LNCAP (cell line): ENCODE data around the gene ZBTB16.

Source experiments
- TF ChIP-seq, protein P1 (sequence below): fragments of 450-650 bp; IDR thresholded peaks from 2 replicates; pipeline ENCODE4 v1.5.1; 2017; ENCODE audit warnings: mild to moderate bottlenecking

Gene ZBTB16

DNA sequence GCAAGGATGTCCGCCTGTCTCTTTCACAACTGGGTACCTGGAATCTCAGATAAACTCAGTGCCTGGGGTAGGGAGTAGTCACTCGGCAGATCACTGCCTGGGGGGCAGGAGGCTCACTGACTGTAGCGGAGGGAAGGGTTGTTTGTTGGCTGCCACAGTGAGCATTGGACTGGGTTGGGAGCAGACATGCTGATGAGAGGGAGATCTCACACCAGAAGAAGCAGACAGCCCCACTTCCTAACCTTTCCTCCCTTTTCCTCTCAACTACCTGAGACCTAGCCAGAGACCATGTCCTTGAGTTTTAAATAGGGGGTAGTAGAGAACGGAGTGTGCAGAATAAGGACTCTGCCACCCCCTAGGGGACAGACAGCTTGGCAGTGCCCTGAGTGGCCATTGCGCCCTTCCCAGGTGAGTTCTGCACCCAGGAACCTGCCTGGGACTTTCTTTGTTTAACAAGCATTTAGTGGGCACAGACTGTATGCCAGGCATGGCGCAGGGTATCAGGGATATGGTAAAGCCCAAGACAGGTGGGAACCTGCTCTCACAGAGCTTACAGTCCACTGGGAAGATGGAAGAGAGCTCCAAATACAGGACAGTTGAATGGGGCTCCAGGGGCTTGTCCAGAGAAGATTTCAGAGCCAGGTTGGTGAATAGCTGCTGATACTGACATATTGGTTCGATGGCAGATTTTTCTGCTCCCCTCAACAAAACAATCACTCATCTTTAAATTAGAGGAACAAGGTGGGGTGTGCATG lies 121.0 kb downstream of the ZBTB16 start:
- TF ChIP-seq, protein P1, sequence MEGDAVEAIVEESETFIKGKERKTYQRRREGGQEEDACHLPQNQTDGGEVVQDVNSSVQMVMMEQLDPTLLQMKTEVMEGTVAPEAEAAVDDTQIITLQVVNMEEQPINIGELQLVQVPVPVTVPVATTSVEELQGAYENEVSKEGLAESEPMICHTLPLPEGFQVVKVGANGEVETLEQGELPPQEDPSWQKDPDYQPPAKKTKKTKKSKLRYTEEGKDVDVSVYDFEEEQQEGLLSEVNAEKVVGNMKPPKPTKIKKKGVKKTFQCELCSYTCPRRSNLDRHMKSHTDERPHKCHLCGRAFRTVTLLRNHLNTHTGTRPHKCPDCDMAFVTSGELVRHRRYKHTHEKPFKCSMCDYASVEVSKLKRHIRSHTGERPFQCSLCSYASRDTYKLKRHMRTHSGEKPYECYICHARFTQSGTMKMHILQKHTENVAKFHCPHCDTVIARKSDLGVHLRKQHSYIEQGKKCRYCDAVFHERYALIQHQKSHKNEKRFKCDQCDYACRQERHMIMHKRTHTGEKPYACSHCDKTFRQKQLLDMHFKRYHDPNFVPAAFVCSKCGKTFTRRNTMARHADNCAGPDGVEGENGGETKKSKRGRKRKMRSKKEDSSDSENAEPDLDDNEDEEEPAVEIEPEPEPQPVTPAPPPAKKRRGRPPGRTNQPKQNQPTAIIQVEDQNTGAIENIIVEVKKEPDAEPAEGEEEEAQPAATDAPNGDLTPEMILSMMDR: peak; percentile 85; the same call in 1 of the 2 replicates

DNA sequence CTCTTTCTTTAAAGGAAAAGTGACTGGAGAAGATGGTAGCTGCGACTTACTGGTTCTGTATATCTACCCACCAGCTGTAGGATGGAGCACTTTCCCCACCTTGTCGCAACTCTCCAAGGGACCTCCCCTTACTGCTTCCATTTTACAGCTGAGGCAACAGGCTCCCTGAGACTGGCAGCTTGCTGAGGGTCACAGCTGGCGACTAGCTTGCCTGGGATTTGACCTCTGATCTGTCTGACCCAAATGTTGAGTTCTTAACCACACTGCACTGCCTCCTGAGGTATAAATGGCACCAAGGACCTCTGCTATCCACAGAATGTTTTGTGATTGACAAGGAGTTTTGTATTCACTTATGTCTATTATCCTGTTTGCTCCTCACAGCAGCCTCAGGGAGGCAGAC lies 121.7 kb downstream of the ZBTB16 start:
- TF ChIP-seq, protein P1: no peak

DNA sequence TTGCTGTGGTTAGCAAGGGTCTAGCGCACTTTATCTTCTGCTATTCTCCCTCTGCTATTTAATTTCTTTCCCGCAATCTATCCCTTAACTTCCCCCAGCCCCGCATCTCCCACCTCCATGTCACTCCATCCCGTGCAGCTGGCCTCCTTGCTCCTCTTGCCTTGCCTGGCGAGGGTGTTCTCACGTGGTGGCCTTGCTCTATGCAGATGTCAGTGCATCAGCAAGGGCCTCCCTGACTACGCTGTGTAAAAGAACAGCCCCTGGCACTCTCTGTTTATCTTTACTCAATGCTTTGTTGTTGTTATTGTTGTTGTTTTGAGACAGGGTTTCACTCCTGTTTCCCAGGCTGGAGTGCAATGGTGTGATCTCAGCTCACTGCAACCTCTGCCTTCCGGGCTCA lies 122.2 kb downstream of the ZBTB16 start:
- TF ChIP-seq, protein P1: no peak

DNA sequence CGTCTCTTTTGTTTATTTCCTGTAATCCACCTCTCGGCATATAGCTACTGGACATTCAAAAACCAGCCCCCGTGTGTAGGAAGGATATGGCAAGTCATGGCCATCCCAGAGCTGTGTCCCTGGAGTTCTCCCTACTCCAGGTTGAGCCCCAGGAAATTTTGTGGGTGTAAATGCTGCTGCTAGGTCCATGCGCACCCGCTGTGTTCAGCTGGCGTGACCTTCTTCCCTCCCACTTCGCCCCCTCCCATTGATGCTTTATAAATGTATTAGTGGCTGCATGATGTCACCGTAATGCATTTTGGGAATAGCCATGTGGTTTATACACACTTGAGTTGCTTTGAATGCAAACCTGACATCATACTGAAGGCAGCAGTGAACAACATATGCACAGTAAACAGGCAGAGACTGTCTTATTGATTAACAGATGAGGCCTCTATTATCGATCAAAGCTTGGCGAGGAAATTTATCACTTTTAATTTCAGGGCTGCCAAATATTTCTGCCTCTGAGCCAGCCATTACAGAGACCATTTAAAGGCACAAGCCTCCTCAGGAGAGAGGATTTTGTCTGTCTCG lies 123.0 kb downstream of the ZBTB16 start:
- TF ChIP-seq, protein P1: no peak

DNA sequence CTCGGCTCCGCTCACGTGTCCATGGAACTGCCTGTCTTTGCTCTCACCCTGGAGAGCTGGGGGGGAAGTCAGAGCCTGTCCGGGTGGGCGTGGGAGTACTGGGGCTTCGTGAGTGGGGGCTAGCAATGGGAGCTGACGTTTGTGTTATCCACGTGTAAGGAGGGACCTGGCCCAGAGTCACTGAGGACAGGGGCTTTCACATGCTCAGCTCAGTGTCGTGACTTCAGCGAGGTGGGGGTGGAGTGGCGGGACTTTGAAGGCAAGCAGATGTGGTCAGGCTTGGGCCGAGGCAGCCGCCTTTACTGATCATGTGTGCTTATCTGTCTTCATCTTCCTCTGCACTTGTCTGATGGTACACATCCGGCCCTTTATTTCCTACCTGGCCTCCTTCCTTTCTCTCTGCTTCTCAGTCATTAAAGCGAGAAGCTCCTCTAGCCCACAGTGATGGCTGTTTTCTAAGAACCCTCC lies 123.6 kb downstream of the ZBTB16 start:
- TF ChIP-seq, protein P1: no peak

DNA sequence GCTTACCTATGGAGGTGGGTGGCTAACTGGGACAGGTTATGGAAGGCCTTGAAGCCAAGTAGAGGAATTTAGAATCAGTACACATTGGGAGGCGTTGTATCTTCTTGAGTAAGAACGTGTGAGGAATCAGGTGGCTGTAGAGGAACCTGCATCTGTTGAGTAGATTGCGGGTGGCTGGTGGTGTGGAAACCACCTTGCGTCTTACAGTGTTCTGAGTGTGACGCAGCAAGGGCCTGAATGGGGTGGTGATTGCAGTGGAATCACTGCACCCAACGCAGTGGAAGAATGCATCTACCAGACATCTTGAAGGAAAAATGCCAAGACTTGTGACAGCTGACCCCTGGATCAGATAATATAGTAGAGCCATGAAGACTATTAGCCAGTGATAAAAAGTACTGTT lies 125.9 kb downstream of the ZBTB16 start:
- TF ChIP-seq, protein P1: no peak

DNA sequence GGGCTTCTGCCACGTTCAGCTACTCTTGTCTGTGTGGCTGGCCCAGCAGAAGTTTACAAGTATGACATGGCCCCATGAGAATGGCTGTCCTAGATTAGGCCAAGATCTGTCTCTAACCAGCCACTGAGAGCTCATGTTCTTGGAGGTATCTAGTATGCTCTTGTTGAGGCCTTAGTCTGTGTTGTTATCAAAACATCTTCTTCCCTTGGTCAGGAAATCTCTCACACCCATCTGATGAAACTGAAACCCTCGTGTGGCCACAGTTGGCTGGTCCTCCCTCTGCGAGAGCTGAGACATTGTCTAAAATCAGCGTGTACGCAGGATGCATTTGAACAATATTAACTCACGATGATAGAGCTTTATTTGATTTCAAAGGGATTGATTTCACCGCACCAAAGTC lies 127.7 kb downstream of the ZBTB16 start:
- TF ChIP-seq, protein P1: no peak
